Osteoblast (primary cell): Measurements from ENCODE around the gene ZBED4. TPM values are rescaled to one million over a fixed set of nuclear protein-coding genes. Genes with fewer than 3 reads are reported as not detected.

ENCODE experiments used
- DNase-seq: peaks from one replicate; pipeline ENCODE4 v3.0.0; 2011; ENCODE audit warnings: low spot score, mixed read lengths; ENCODE audit not compliant: insufficient read length; ENCODE audit errors: missing footprints
- H2AFZ ChIP-seq: 2 replicates; pipeline ENCODE4 v1.6.0; 2011; ENCODE audit warnings: mild to moderate bottlenecking, low read length
- H3K27ac ChIP-seq: 2 replicates; pipeline ENCODE4 v1.5.1; 2011; ENCODE audit warnings: mild to moderate bottlenecking, low read depth, low read length, moderate library complexity
- H3K27me3 ChIP-seq: 2 replicates; pipeline ENCODE4 v1.6.0; 2012; ENCODE audit warnings: mild to moderate bottlenecking, control low read depth, inconsistent platforms, low read length, moderate library complexity; ENCODE audit not compliant: insufficient read depth
- H3K36me3 ChIP-seq: 2 replicates; pipeline ENCODE4 v1.5.1; 2011; ENCODE audit warnings: mild to moderate bottlenecking, low read length, control low read depth, moderate library complexity; ENCODE audit not compliant: insufficient read depth
- H3K4me1 ChIP-seq: 2 replicates; pipeline ENCODE4 v1.5.1; 2011; ENCODE audit warnings: mild to moderate bottlenecking, low read length, control low read depth, moderate library complexity; ENCODE audit not compliant: insufficient read depth
- H3K4me2 ChIP-seq: 2 replicates; pipeline ENCODE4 v1.6.0; 2011; ENCODE audit warnings: mild to moderate bottlenecking, low read length; ENCODE audit not compliant: insufficient read depth
- H3K4me3 ChIP-seq: fragments of 200-600 bp; sonication (generic); 3 replicates; pipeline ENCODE4 v1.5.1; 2012; ENCODE audit warnings: mild to moderate bottlenecking, low read length, inconsistent platforms; ENCODE audit not compliant: insufficient read depth
- H3K79me2 ChIP-seq: 2 replicates; pipeline ENCODE4 v1.6.0; 2012; ENCODE audit warnings: mild to moderate bottlenecking, low read length, control low read depth, inconsistent platforms; ENCODE audit not compliant: insufficient read depth
- H3K9me3 ChIP-seq: 2 replicates; pipeline ENCODE4 v1.5.1; 2011; ENCODE audit warnings: low read depth, low read length, control low read depth
- H4K20me1 ChIP-seq: 2 replicates; pipeline ENCODE4 v1.6.0; 2012; ENCODE audit warnings: mild to moderate bottlenecking, low read length, control low read depth; ENCODE audit not compliant: insufficient read depth
- total RNA-seq: library from RNA; depleted of rRNA; stranded (reverse); fragments of >200 nt; gene quantifications from 2 replicates; pipeline ENCODE4 v1.2.3, GENCODE V29; 2012
- TF ChIP-seq, protein P1 (sequence below): IDR thresholded peaks from 2 replicates; pipeline ENCODE4 v1.5.1; 2011; ENCODE audit warnings: mild to moderate bottlenecking, low read depth, low read length, moderate library complexity; ENCODE audit errors: extremely low read depth

The ZBED4 gene
- total RNA-seq, 1 donor = 8.3 TPM

- Histone ChIP-seq H3K79me2 (peaks cover 59% of the 10 kb centered on the region), H3K4me3 (peak overlapping the region; percentile 87), H3K27me3 (no peaks in the 10 kb centered on the region), H3K4me2 (peak overlapping the region; percentile 97), H4K20me1 (peaks cover 52% of the 10 kb centered on the region), H3K27ac (peak overlapping the region; percentile 92), H3K4me1 (peaks cover 17% of the 10 kb centered on the region), H3K36me3 (peaks cover 27% of the 10 kb centered on the region), H2AFZ (no peak overlapping the region), H3K9me3 (no peaks in the 10 kb centered on the region)
- DNase-seq = peak; percentile 82
- TF ChIP-seq, protein P1, sequence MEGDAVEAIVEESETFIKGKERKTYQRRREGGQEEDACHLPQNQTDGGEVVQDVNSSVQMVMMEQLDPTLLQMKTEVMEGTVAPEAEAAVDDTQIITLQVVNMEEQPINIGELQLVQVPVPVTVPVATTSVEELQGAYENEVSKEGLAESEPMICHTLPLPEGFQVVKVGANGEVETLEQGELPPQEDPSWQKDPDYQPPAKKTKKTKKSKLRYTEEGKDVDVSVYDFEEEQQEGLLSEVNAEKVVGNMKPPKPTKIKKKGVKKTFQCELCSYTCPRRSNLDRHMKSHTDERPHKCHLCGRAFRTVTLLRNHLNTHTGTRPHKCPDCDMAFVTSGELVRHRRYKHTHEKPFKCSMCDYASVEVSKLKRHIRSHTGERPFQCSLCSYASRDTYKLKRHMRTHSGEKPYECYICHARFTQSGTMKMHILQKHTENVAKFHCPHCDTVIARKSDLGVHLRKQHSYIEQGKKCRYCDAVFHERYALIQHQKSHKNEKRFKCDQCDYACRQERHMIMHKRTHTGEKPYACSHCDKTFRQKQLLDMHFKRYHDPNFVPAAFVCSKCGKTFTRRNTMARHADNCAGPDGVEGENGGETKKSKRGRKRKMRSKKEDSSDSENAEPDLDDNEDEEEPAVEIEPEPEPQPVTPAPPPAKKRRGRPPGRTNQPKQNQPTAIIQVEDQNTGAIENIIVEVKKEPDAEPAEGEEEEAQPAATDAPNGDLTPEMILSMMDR = no peak
Observed at GRCh38 chr22:49825944-49826602, 27.6 kb upstream of the ZBED4 start.

DNA sequence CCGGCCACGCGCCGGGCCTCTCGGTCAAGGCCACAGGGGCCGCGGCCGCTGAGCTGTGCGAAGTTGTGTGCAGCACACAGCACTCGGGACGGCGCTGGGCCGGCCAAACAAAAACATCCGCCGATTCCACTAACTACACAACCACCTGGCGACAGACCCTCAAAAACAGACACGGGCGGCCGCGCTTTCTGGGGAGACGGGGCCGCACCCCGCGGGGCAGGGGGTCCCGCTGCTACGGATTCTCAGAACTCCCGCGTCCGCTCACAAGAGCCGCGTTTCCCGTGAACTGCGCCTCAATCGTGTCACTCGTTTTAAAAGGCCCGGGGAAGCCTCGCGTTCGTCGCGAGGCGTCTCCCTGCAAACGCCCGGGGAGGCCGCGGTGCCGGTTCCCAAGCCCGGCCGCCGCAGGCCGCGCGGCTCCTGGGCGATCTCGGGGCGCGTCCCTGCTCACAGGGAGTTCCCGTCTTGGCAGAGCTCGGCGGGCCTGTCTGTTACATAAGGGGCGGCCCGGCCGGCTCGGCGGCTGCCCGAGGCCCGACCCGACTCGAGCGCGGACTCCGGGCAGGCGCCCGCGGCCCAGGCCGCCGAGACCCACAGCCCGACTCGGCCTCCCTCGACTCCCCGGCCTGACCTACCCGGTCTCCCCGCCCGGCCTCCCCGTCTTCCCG is 26.9 kb upstream of the ZBED4 start:
- peaks cover 21% of the 10 kb centered on the region for H3K36me3 ChIP-seq
- peak overlapping the region; percentile 97 for H3K4me2 ChIP-seq
- peak overlapping the region; percentile 92 for H3K27ac ChIP-seq
- TF ChIP-seq, protein P1 = no peak
- no peaks in the 10 kb centered on the region for H3K27me3 ChIP-seq
- peaks cover 53% of the 10 kb centered on the region for H3K79me2 ChIP-seq
- no peaks in the 10 kb centered on the region for H3K9me3 ChIP-seq
- peak overlapping the region; percentile 87 for H3K4me3 ChIP-seq
- peak; percentile 91 for DNase-seq
- peaks cover 17% of the 10 kb centered on the region for H3K4me1 ChIP-seq
- H2AFZ ChIP-seq = no peak overlapping the region
- H4K20me1 ChIP-seq = peaks cover 46% of the 10 kb centered on the region

- Histone ChIP-seq H3K27me3 (no peaks in the 10 kb centered on the region), H4K20me1 (peaks cover 44% of the 10 kb centered on the region), H3K36me3 (peaks cover 18% of the 10 kb centered on the region), H3K79me2 (peaks cover 47% of the 10 kb centered on the region), H3K4me2 (no peak overlapping the region), H3K4me1 (peaks cover 17% of the 10 kb centered on the region), H3K4me3 (peak overlapping the region; percentile 87), H3K9me3 (no peaks in the 10 kb centered on the region), H2AFZ (no peak overlapping the region), H3K27ac (peak overlapping the region; percentile 92)
- TF ChIP-seq, protein P1 = no peak
- DNase-seq = peak; percentile 96
Observed at GRCh38 chr22:49827271-49827852, 26.3 kb upstream of the ZBED4 start.
